ENCODE data around the gene SLTM.
"Not testable (repeated sequence)": the region's sequence is repeated elsewhere in the genome, so short reads cannot be mapped to it uniquely, and the experiment has no call there.

Gene SLTM

DNA sequence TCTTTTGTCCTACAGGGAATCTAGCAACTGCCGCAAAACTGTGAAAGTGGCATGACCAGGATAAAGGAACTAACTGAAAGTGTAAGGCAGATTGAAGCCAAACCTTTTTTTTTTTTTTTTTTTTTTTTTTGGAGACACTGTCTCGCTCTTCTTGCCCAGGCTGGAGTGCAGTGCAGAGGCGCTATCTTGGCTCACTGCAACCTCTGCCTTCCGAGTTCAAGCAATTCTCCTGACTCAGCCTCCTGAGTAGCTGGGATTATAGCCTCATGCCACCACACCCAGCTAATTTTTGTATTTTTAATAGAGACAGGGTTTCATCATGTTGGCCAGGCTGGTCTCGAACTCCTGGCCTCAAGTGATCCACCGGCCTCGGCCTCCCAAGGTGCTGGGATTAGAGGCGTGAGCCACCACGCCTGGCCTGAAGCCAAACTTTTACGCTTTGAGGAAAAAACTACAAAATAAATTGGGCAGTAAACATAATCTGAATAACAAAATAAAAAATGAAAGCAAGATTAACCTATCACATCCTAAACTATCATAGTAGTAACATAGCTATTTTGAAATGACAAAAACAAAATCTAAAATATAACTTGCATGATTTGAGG is 9.7 kb downstream of the SLTM start:
- Histone ChIP-seq H3K9me3 (no peaks in the 10 kb centered on the region), H3K36me3 (peaks cover 51% of the 10 kb centered on the region), H3K4me3 (ENCODE audit: low read depth, low read length) (no peak overlapping the region), H3K4me1 (no peaks in the 10 kb centered on the region; the same call in 1 of the 2 replicates), H3K27me3 (no peaks in the 10 kb centered on the region)
- no peak for DNase-seq
- TF ChIP-seq, protein P1, sequence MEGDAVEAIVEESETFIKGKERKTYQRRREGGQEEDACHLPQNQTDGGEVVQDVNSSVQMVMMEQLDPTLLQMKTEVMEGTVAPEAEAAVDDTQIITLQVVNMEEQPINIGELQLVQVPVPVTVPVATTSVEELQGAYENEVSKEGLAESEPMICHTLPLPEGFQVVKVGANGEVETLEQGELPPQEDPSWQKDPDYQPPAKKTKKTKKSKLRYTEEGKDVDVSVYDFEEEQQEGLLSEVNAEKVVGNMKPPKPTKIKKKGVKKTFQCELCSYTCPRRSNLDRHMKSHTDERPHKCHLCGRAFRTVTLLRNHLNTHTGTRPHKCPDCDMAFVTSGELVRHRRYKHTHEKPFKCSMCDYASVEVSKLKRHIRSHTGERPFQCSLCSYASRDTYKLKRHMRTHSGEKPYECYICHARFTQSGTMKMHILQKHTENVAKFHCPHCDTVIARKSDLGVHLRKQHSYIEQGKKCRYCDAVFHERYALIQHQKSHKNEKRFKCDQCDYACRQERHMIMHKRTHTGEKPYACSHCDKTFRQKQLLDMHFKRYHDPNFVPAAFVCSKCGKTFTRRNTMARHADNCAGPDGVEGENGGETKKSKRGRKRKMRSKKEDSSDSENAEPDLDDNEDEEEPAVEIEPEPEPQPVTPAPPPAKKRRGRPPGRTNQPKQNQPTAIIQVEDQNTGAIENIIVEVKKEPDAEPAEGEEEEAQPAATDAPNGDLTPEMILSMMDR (IDR thresholded peaks at IDR 0.05; ENCODE audit: low read depth, low read length), result no peak

DNA sequence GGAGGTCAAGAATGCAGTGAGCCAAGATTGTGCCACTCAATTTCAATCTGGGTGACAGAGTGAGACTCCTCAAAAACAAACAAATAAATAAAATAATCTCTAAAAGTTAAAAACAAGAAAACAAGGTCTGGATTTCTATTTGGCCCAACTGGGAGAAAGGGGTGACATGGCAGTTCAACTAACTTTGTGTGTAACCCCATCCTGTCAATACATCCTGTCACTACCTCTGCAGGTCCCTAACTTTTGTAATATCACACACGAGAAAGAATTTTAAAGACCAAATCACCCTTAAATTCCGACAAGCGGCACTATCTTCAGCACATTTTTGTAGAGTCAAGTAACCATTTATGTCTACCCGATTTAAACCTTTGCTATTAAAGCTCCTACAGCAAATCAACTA is 10.2 kb downstream of the SLTM start:
- no peaks in the 10 kb centered on the region for H3K27me3 ChIP-seq
- no peaks in the 10 kb centered on the region for H3K9me3 ChIP-seq
- H3K36me3 ChIP-seq, result peaks cover 48% of the 10 kb centered on the region
- H3K4me1 ChIP-seq, result no peaks in the 10 kb centered on the region; the same call in 1 of the 2 replicates
- DNase-seq, result no peak
- no peak overlapping the region for H3K4me3 ChIP-seq (ENCODE audit: low read depth, low read length)
- TF ChIP-seq, protein P1 (IDR thresholded peaks at IDR 0.05; ENCODE audit: low read depth, low read length), result no peak

DNA sequence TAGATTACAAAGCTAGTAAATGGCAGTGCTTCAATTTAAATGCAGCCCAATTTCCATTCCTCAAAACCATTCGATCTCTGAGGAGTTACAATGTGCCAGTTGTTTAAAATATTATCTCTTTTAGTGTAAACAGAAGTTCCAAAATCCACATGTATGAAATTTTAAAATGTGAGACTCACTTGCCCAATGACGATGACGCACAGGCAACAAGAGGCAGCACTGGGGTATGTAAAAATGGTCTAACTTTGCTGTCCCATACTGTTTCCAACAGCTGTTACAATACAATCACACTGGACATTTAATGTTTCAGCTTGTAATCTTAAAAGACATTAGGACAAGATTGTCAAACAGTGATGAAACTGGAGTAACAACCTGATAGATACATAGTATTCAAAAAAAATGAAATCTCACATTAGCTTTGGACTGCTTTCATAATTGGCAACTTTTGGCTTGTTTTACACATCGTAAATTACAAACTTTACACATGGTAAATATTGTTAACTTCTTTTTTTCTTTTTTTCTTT is 12.2 kb downstream of the SLTM start:
- H3K4me1 ChIP-seq, result no peaks in the 10 kb centered on the region; the same call in 1 of the 2 replicates
- TF ChIP-seq, protein P1 (IDR thresholded peaks at IDR 0.05; ENCODE audit: low read depth, low read length), result no peak
- no peak for DNase-seq
- H3K36me3 ChIP-seq, result peaks cover 43% of the 10 kb centered on the region
- no peaks in the 10 kb centered on the region for H3K27me3 ChIP-seq
- H3K9me3 ChIP-seq, result no peaks in the 10 kb centered on the region
- no peak overlapping the region for H3K4me3 ChIP-seq (ENCODE audit: low read depth, low read length)

DNA sequence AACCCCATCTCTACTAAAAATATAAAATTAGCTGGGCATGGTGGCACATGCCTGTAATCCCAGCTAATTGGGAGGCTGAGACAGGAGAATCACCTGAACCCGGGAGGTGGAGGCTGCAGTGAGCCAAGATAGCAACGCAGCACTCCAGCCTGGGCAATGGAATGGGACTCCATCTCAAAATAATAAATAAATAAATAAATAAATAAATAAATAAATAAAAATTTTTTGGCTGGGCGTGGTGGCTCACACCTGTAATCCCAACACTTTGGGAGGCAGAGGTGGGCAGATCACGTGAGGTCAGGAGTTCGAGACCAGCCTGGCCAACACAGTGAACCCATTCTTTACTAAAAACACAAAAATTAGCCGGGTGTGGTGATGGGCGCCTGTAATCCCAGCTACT is 13.0 kb downstream of the SLTM start:
- not testable (repeated sequence) for H3K4me3 ChIP-seq (ENCODE audit: low read depth, low read length); H3K9me3 ChIP-seq; H3K4me1 ChIP-seq; DNase-seq; H3K27me3 ChIP-seq
- H3K36me3 ChIP-seq, result peaks cover 41% of the 10 kb centered on the region

DNA sequence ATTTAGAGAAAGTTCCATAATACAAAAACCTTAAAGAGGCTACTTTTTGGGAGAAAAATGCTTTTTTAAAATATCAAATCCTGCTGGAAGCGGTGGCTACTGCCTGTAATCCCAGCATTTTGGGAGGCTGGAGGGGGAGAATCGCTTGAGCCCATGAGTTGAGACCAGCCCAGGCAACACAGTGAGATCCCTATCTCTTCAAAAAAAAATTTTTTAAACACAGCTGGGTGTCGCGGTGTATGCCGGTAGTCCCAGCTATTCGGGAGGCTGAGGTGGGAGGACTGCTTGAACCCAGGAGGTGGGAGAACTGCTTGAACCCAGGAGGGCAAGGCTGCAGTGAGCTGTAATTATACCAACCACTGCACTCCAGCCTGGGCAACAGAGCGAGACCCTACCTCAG is 14.2 kb downstream of the SLTM start:
- H3K9me3 ChIP-seq, result no peaks in the 10 kb centered on the region
- DNase-seq, result no peak
- no peak overlapping the region for H3K4me3 ChIP-seq (ENCODE audit: low read depth, low read length)
- no peaks in the 10 kb centered on the region for H3K4me1 ChIP-seq
- H3K36me3 ChIP-seq, result peaks cover 51% of the 10 kb centered on the region
- no peaks in the 10 kb centered on the region for H3K27me3 ChIP-seq
- TF ChIP-seq, protein P1 (IDR thresholded peaks at IDR 0.05; ENCODE audit: low read depth, low read length), result no peak

DNA sequence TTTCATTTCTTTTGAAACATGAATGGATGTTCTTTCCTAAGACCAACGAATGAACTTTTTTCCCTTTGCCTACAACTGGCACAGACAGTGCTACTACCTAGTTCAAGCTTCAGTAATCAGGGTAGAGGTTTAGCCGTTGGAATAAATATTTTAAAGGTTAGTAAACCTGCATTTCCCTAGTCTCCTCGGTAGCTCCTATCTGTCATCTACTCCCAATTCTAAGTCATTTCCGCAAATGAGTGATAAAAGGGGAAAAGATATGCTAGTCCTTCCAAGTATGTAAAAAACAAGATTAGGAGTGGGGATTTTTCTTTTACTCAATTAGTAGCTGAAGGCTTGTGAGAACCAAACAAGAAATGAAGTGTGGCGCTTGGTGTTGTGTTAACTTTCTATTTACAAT is 15.2 kb downstream of the SLTM start:
- Histone ChIP-seq H3K27me3 (no peaks in the 10 kb centered on the region), H3K4me1 (no peaks in the 10 kb centered on the region), H3K9me3 (no peaks in the 10 kb centered on the region), H3K36me3 (peaks cover 56% of the 10 kb centered on the region), H3K4me3 (ENCODE audit: low read depth, low read length) (no peak overlapping the region)
- TF ChIP-seq, protein P1 (IDR thresholded peaks at IDR 0.05; ENCODE audit: low read depth, low read length), result no peak
- DNase-seq, result no peak

DNA sequence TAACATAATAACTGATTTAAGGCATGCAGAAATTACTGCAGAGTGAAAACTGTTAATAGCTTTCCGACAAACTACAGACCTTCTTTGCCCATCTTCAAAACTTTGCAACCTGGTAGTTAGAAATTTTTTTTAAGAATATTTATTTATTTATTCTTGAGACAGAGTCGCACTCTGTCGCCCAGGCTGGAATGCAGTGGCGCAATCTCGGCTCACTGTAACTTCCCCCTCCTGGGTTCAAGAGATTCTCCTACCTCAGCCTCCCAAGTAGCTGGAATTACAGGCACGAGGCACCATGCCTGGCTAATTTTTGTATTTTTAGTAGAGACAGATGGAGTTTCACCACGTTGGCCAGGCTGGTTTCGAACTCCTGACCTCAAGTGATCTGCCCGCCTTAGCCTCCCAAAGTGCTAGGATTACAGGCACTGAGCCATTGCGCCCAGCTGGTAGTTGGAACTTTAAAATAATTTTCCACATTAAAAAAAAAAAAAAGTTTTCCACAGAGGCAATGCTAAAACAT is 15.8 kb downstream of the SLTM start:
- H3K27me3 ChIP-seq; DNase-seq; H3K4me3 ChIP-seq (ENCODE audit: low read depth, low read length); H3K9me3 ChIP-seq; H3K4me1 ChIP-seq: not testable (repeated sequence)
- H3K36me3 ChIP-seq, result peaks cover 55% of the 10 kb centered on the region

Measured in BE2C (cell line).